Panc1 (cell line): ENCODE measurements around the gene ZNF345. TPM values are rescaled to one million over a fixed set of nuclear protein-coding genes. Genes with fewer than 3 reads are reported as not detected.
A peak's percentile ranks its signal among the peaks of the same experiment; 100 is the strongest.

Source experiments
- ATAC-seq: fragments of 200-7000 bp; cut with Tn5 transposase; 2 replicates; pipeline ENCODE4 v1.9.1; 2020; ENCODE audit warnings: mild to moderate bottlenecking, moderate library complexity
- BruUV-seq: library from RNA; stranded (reverse); fragments of 400-500 nt; replicated peaks from 2 replicates; lab custom pipeline; 2021; lab: Mats Ljungman, UMichigan
- CTCF ChIA-PET: fragments of 300-600 bp; sonication (Branson Sonifier 250); formaldehyde crosslinking; loops from one replicate; lab custom pipeline; 2022; ENCODE audit warnings: antibody characterized with exemption; lab: Charles Lee
- POLR2A ChIA-PET: fragments of 300-600 bp; sonication (Branson Sonifier 250); formaldehyde crosslinking; loops from one replicate; lab custom pipeline; 2022; ENCODE audit warnings: antibody characterized with exemption; lab: Charles Lee
- DNase-seq: peaks from one replicate; pipeline ENCODE4 v3.0.0-alpha.2; 2010; ENCODE audit warnings: low read depth, low spot score
- H3K27ac ChIP-seq: 2 replicates; pipeline ENCODE4 v1.5.1; 2011; ENCODE audit warnings: mild to moderate bottlenecking, low read length, inconsistent platforms
- H3K27me3 ChIP-seq: fragments of 200-500 bp; sonication (Bioruptor generic); 2 replicates; pipeline ENCODE4 v1.6.0; 2014; ENCODE audit warnings: low read length, inconsistent platforms; ENCODE audit not compliant: control insufficient read depth, insufficient read depth
- H3K36me3 ChIP-seq: fragments of 200-500 bp; sonication (Bioruptor generic); 2 replicates; pipeline ENCODE4 v1.5.1; 2014; ENCODE audit warnings: inconsistent platforms, mild to moderate bottlenecking, low read length, moderate library complexity; ENCODE audit not compliant: control insufficient read depth, insufficient read depth
- H3K4me1 ChIP-seq: 2 replicates; pipeline ENCODE4 v1.5.1; 2011; ENCODE audit warnings: inconsistent platforms, mild to moderate bottlenecking, low read length, moderate library complexity; ENCODE audit not compliant: control insufficient read depth, insufficient read depth
- H3K4me3 ChIP-seq, 2 experiments: 2 replicates each; pipeline ENCODE4 v1.5.1; 2011 to 2012; ENCODE audit warnings: low read depth in 2 of 2, low read length in 2 of 2, mild to moderate bottlenecking in 2 of 2, inconsistent platforms in 1 of 2, moderate library complexity in 1 of 2
- H3K9me3 ChIP-seq: fragments of 200-500 bp; sonication (Bioruptor generic); 2 replicates; pipeline ENCODE4 v1.5.1; 2014; ENCODE audit warnings: low read depth, mild to moderate bottlenecking, inconsistent platforms, low read length, moderate library complexity; ENCODE audit not compliant: control insufficient read depth, insufficient read depth
- POLR2AphosphoS5 ChIP-seq: IDR thresholded peaks from 2 replicates; pipeline ENCODE4 v1.6.1; 2012; ENCODE audit warnings: mild to moderate bottlenecking, low read depth, low read length, moderate library complexity
- SIN3A ChIP-seq: IDR thresholded peaks from 2 replicates; pipeline ENCODE4 v1.6.1; 2012; ENCODE audit warnings: low read depth, mild to moderate bottlenecking, low read length, moderate library complexity, borderline replicate concordance; ENCODE audit not compliant: insufficient read depth
- TCF7L2 ChIP-seq: IDR thresholded peaks from 2 replicates; pipeline ENCODE4 v1.6.1; 2011; ENCODE audit warnings: mild to moderate bottlenecking, low read depth, low read length, inconsistent platforms
- in situ Hi-C: cut with HindIII; loops from 2 replicates; pipeline ENCODE4 v1.10.0; 2016; ENCODE audit warnings: low sequenced_read_pairs, low pct_unique_long_range_greater_than_20kb
- intact Hi-C: fragments of 100-400 bp; cut with micrococcal nuclease; formaldehyde crosslinking; loops from one replicate; pipeline ENCODE4 v1.10.0; 2022; ENCODE audit not compliant: unreplicated experiment
- total RNA-seq: library from RNA; stranded (reverse); gene quantifications from one replicate; pipeline ENCODE4 v1.2.1, GENCODE V29; 2021; ENCODE audit not compliant: unreplicated experiment
- TF ChIP-seq, protein P1 (sequence below): fragments of 450-650 bp; IDR thresholded peaks from 2 replicates; pipeline ENCODE4 v1.5.1; 2017; ENCODE audit warnings: mild to moderate bottlenecking
- TF ChIP-seq, protein P2 (sequence below), 2 experiments: IDR thresholded peaks; 2 replicates each; pipeline ENCODE4 v1.6.1; 2011 to 2012; ENCODE audit warnings: low read depth in 2 of 2, control low read depth in 1 of 2, low read length in 1 of 2, mild to moderate bottlenecking in 1 of 2, moderate library complexity in 1 of 2; ENCODE audit not compliant: insufficient read depth in 1 of 2

The ZNF345 gene
- total RNA-seq, 1 experiment from 2014 or later, result 3.8 TPM

DNA sequence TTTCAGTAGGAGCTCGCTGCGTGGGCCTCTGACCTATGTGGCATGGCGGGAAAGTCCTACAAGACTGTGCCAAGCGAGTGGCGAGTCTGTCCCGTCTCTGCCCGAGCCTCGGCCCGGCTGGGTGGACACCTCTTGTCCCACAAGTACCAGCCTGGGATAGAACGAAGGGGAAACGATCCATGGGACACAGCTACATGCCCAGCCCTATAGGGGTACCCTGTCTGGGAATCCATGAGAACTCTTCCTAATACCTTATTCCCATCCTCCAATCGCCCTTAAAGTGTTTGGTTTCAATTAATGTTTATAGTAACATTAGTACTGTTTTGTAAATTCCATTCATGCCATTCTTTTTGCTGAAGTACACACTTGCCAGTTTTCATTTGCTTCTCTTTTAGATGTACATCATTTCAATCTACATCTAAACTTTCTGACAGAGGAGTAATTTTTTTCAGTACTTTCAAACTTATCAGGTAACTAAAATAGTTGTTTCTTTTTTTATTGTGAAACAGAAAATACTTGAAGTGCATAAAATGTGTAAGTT, 11.8 kb upstream of the ZNF345 start:
- TF ChIP-seq, protein P1, sequence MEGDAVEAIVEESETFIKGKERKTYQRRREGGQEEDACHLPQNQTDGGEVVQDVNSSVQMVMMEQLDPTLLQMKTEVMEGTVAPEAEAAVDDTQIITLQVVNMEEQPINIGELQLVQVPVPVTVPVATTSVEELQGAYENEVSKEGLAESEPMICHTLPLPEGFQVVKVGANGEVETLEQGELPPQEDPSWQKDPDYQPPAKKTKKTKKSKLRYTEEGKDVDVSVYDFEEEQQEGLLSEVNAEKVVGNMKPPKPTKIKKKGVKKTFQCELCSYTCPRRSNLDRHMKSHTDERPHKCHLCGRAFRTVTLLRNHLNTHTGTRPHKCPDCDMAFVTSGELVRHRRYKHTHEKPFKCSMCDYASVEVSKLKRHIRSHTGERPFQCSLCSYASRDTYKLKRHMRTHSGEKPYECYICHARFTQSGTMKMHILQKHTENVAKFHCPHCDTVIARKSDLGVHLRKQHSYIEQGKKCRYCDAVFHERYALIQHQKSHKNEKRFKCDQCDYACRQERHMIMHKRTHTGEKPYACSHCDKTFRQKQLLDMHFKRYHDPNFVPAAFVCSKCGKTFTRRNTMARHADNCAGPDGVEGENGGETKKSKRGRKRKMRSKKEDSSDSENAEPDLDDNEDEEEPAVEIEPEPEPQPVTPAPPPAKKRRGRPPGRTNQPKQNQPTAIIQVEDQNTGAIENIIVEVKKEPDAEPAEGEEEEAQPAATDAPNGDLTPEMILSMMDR, result no peak
- TF ChIP-seq, protein P2, sequence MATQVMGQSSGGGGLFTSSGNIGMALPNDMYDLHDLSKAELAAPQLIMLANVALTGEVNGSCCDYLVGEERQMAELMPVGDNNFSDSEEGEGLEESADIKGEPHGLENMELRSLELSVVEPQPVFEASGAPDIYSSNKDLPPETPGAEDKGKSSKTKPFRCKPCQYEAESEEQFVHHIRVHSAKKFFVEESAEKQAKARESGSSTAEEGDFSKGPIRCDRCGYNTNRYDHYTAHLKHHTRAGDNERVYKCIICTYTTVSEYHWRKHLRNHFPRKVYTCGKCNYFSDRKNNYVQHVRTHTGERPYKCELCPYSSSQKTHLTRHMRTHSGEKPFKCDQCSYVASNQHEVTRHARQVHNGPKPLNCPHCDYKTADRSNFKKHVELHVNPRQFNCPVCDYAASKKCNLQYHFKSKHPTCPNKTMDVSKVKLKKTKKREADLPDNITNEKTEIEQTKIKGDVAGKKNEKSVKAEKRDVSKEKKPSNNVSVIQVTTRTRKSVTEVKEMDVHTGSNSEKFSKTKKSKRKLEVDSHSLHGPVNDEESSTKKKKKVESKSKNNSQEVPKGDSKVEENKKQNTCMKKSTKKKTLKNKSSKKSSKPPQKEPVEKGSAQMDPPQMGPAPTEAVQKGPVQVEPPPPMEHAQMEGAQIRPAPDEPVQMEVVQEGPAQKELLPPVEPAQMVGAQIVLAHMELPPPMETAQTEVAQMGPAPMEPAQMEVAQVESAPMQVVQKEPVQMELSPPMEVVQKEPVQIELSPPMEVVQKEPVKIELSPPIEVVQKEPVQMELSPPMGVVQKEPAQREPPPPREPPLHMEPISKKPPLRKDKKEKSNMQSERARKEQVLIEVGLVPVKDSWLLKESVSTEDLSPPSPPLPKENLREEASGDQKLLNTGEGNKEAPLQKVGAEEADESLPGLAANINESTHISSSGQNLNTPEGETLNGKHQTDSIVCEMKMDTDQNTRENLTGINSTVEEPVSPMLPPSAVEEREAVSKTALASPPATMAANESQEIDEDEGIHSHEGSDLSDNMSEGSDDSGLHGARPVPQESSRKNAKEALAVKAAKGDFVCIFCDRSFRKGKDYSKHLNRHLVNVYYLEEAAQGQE (IDR thresholded peaks at IDR 0.05; ENCODE audit: insufficient read depth in 1 of 2, low read depth in 2 of 2, low read length in 1 of 2), result no peak
- TF ChIP-seq SIN3A (no peak), POLR2AphosphoS5 (no peak), TCF7L2 (no peak)
- Histone ChIP-seq H3K27me3 (no peaks in the 10 kb centered on the region), H3K4me3 (peak overlapping the region; percentile 75 to 93), H3K36me3 (no peaks in the 10 kb centered on the region), H3K27ac (peak overlapping the region; percentile 94), H3K9me3 (peaks cover 10% of the 10 kb centered on the region; the same call in 1 of the 2 replicates), H3K4me1 (peaks cover 3% of the 10 kb centered on the region; the same call in 1 of the 2 replicates)
- CTCF ChIA-PET, result no interaction called here
- BruUV-seq, result no TSS peak
- DNase-seq (no peak), ATAC-seq (peak; percentile 39; the same call in 1 of the 2 replicates)
- intact Hi-C loops (no loop called here), in situ Hi-C loops (no loop called here)
- POLR2A ChIA-PET, result interaction anchor here (0.9 kb wide), 1 partner anchor 598 kb away, joined by 3 read pairs; no protein-coding TSS in a partner anchor

DNA sequence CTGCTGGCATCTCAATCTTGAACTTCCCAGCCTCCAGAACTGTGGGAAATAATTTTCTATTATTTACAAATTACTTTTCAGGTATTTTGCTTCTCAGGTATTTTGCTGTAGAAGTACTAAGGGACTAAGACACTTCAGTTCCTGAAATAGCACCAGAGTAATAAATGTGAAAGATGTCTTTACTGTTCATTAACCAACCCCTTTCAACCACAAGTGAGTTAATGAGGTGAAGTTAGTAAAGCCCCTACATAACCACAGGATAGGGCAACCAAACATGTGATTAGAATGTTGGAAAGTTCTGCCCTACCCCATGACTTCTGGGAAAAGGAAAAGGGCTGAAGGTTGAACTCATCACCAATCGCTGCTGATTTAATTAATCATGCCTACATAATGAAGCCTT, 2.7 kb upstream of the ZNF345 start:
- DNase-seq (no peak), ATAC-seq (no peak)
- Histone ChIP-seq H3K27me3 (no peaks in the 10 kb centered on the region), H3K27ac (no peak overlapping the region), H3K4me1 (no peaks in the 10 kb centered on the region), H3K4me3 (no peak overlapping the region), H3K36me3 (no peaks in the 10 kb centered on the region), H3K9me3 (no peaks in the 10 kb centered on the region)
- ChIA-PET CTCF (no interaction called here), POLR2A (no interaction called here)
- in situ Hi-C loops, result no loop called here
- TF ChIP-seq, protein P1, result no peak
- no peak for TF ChIP-seq POLR2AphosphoS5
- no peak for TF ChIP-seq TCF7L2
- TF ChIP-seq, protein P2 (IDR thresholded peaks at IDR 0.05; ENCODE audit: insufficient read depth in 1 of 2, low read depth in 2 of 2, low read length in 1 of 2), result no peak
- no peak for TF ChIP-seq SIN3A
- intact Hi-C loops, result no loop called here
- TSS peak; percentile 45 for BruUV-seq
